LNCAP (cell line): ENCODE data around the gene NCOA6.

Experiments
- CTCF ChIP-seq: fragments of 450-650 bp; IDR thresholded peaks from 2 replicates; pipeline ENCODE4 v1.5.1; 2017; ENCODE audit warnings: mild to moderate bottlenecking

The NCOA6 gene

GRCh38 chr20:34863421-34863965 is 38.0 kb upstream of the NCOA6 start:
- TF ChIP-seq CTCF = no peak

GRCh38 chr20:34862724-34863123 is 37.3 kb upstream of the NCOA6 start:
- no peak for TF ChIP-seq CTCF

- TF ChIP-seq CTCF = no peak
Measured at GRCh38 chr20:34861386-34862084, 36.1 kb upstream of the NCOA6 start.

GRCh38 chr20:34859826-34860545 is 34.5 kb upstream of the NCOA6 start:
- TF ChIP-seq CTCF = no peak

- TF ChIP-seq CTCF = no peak
Measured at GRCh38 chr20:34859367-34859766, 33.9 kb upstream of the NCOA6 start.

- TF ChIP-seq CTCF = no peak
Measured at GRCh38 chr20:34852298-34852697, 26.8 kb upstream of the NCOA6 start.

- TF ChIP-seq CTCF = no peak
Measured at GRCh38 chr20:34850969-34851368, 25.5 kb upstream of the NCOA6 start.
